ENCODE results near the gene HDDC2. TPM values are rescaled to one million over a fixed set of nuclear protein-coding genes. Genes with fewer than 3 reads are reported as not detected.

Gene HDDC2, protein sequence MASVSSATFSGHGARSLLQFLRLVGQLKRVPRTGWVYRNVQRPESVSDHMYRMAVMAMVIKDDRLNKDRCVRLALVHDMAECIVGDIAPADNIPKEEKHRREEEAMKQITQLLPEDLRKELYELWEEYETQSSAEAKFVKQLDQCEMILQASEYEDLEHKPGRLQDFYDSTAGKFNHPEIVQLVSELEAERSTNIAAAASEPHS
- total RNA-seq = 61.0 and 83.5 TPM in 2 replicates

DNA sequence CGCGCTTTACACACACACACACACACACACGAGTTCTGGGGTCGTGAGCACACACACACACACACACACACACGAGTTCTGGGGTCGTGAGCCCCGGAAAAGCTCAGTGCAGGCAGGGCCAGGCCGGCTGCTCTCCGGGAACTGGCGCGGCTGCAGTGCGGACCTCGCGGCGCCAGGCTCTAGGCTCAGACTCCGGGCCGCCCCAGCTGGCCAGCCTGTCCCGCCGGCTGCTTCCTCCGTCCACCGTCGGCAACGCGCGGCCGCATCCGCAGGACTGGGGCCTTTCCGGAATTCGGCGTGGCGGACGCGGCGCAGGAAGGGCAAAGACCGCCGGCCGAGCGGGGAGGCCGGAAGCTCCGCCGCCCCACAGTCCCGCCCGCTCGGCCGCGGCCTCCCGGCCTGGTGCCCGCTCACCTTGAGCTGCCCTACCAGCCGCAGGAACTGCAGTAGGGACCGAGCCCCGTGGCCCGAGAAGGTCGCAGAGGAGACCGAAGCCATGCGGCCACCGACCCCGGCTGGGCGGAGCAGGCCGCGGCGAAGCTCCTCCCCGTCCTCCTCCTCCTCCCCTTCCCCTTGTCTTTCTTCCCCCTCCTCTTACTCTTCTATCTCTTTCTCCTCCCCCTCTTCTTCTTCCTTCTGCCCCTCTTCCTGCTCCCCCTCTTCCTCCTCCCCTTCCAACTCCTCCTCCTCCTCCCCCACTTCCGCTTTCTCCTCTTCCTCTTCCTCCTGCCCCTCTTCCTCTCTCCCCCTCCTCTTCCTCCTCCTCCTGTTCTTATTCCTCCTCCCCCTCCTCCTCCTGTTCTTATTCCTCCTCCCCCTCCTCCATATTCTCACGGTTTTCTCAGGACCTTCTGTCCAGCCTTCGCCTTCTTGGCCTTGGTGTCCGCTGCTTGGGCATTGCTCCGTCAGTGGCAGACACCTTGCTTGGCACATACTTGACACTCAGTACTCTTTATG, at the start of gene HDDC2:
Gene HDDC2 (minus strand): TSS at position 533 of the 957 bp plus-strand sequence. CDS start 35 bp downstream, at position 498.

Other genes starting within 250 kb of the HDDC2 start
- 3.0 and 4.3 TPM in 2 replicates for gene TPD52L1, start 148.2 kb downstream of the HDDC2 start, total RNA-seq

Data from bronchus fibroblast of lung (primary cell).